Heart left ventricle (tissue), 16 donors: Measurements from ENCODE around the gene ARHGEF17. TPM values are rescaled to one million over a fixed set of nuclear protein-coding genes. Genes with fewer than 3 reads are reported as not detected.

Source experiments
- ATAC-seq, 4 donors: fragments of 200-7000 bp; cut with Tn5 transposase; one replicate each; pipeline ENCODE4 v1.9.1; 2020 to 2022; ENCODE audit warnings: moderate library complexity in 4 of 4, mild to moderate bottlenecking in 3 of 4, moderate number of reproducible peaks in 1 of 4
- DNase-seq, 5 donors: peaks; one replicate each; pipeline ENCODE4 v3.0.0-alpha.2; 2020
- H3K27ac ChIP-seq, 12 donors: fragments of 200-600 bp; sonication (generic) in 4 of 12; one replicate each; pipeline versions ENCODE4 v1.5.0 to v1.8.0; 2016 to 2022; ENCODE audit warnings: mild to moderate bottlenecking in 2 of 12
- H3K27me3 ChIP-seq, 9 donors: fragments of 200-600 bp; sonication (generic) in 2 of 9; one replicate each; pipeline versions ENCODE4 v1.5.1 to v1.8.0; 2016 to 2022; ENCODE audit warnings: mild to moderate bottlenecking in 3 of 9
- H3K36me3 ChIP-seq, 9 donors: fragments of 200-600 bp; sonication (generic) in 2 of 9; one replicate each; pipeline versions ENCODE4 v1.5.0 to v1.8.0; 2018 to 2022; ENCODE audit warnings: mild to moderate bottlenecking in 2 of 9
- H3K4me1 ChIP-seq, 12 donors: fragments of 200-600 bp; sonication (generic) in 4 of 12; one replicate each; pipeline versions ENCODE4 v1.5.0 to v1.8.0; 2016 to 2022; ENCODE audit warnings: mild to moderate bottlenecking in 3 of 12
- H3K4me3 ChIP-seq, 12 donors: fragments of 200-600 bp; sonication (generic) in 4 of 12; one replicate each; pipeline versions ENCODE4 v1.5.0 to v1.8.0; 2017 to 2022; ENCODE audit warnings: mild to moderate bottlenecking in 9 of 12, moderate library complexity in 4 of 12
- H3K9me3 ChIP-seq, 12 donors: fragments of 200-600 bp; sonication (generic) in 4 of 12; one replicate each; pipeline versions ENCODE4 v1.5.0 to v1.8.0; 2016 to 2022; ENCODE audit warnings: mild to moderate bottlenecking in 1 of 12
- CTCF ChIP-seq, 12 donors: fragments of 200-600 bp; sonication (generic) in 4 of 12; IDR thresholded peaks; one replicate each; pipeline versions ENCODE4 v1.5.0 to v1.8.0; 2018 to 2022; ENCODE audit warnings: antibody characterized with exemption in 12 of 12, mild to moderate bottlenecking in 5 of 12
- POLR2A ChIP-seq, 2 donors: fragments of 450-650 bp; IDR thresholded peaks; one replicate each; pipeline ENCODE4 v1.6.1; 2017; ENCODE audit warnings: antibody characterized with exemption in 2 of 2, mild to moderate bottlenecking in 2 of 2, moderate library complexity in 2 of 2
- WGBS, 4 donors: extraction: QIAGEN DNeasy Blood & Tissue Kit in 2 of 4; methylation state at CpG; one replicate each; pipeline versions ENCODE4 v1.1.5 to v1.1.7; 2013 to 2018; 5-methylcytosine and 5-hydroxymethylcytosine counted together
- intact Hi-C, 10 donors: fragments of 100-400 bp; cut with DNase I; formaldehyde crosslinking; loops; one replicate each; pipeline versions ENCODE4 v1.11.1 to v1.14.2; 2022
- polyA plus RNA-seq, 2 donors: library from polyadenylated mRNA; stranded (reverse); fragments of 200-250 nt; gene quantifications; one replicate each; pipeline ENCODE4 v1.2.3, GENCODE V29; 2013
- total RNA-seq, 9 donors: library from RNA; depleted of rRNA in 2 of 9; stranded (reverse); fragments of >200 nt in 2 of 9; fragmentation: NEBNext Ultra II Directional in 3 of 9; extraction: Animal tissue kit (Norgen Biotek cat#: 25700) in 3 of 9; gene quantifications; one replicate each; pipeline versions ENCODE4 v1.1.0 to v1.2.4, GENCODE V29; 2016 to 2023
- donor health status: ischemic (EF 13 %, LVEDD 7.1; RV severe dilation, severe dysfunction).
- donor health status: healthy with polysubstance abuse.
- donor health status: DM: no; HTN: yes; CAD: no.
- donor health status: DM: no; HTN: no; CAD: no.
- donor health status: ischemic (EF 25% LVEDD 6.9; RV normal size, moderate dysfunction).
- donor health status: ischemic (EF 25% LVEDD 5.7; RV mildly dilated, moderate dysfunction).
- donor health status: healthy.
- donor health status: DM: yes; HTN: yes; CAD: no.
- donor health status: ischemic (EF 35%, LVEDD 5.7; RV mildly dilated, moderate dysfunction).
- donor health status: nonischemic (EF 11% LVEDD 7.7; RV severe dilation, severe dysfunction).
- donor health status: DM: yes; HTN: yes; CAD: no.
- donor health status: PGD.
- donor health status: ischemic (EF 29% LVEDD 5.4; RV normal size, mild dysfunction).
- donor health status: nonischemic (EF 23%, LVEDD 6.1; RV moderate dilation, normal function).

Gene ARHGEF17
- total and polyA plus RNA-seq, 11 donors: 27.5 to 83.9 (median 56.5) TPM

GRCh38 chr11:73403541-73403940 is 95.5 kb downstream of the ARHGEF17 start:
- peaks cover 0 to 23% (median 15%) of the 10 kb centered on the region in 12 donors for H3K4me1 ChIP-seq
- 85 to 92% (median 89%) methylated on average over 5 of the region's 5 CpGs for WGBS, 4 donors
- H3K9me3 ChIP-seq: no peaks in the 10 kb centered on the region
- H3K27ac ChIP-seq: peak overlapping the region in 8 of 12 donors; percentile 4 to 68 (median 24)
- H3K4me3 ChIP-seq: no peak overlapping the region
- H3K36me3 ChIP-seq: peaks cover 0 to 47% (median 19%) of the 10 kb centered on the region in 9 donors
- DNase-seq (no peak), ATAC-seq (peak in 2 of 4 donors; percentile 2 to 9)
- intact Hi-C loops: loop anchor here in 7 of 10 donors (2.0 to 10.0 kb wide), 5 partner anchors 191 to 259 kb away; partner anchors contain the start of gene FAM168A (in 4 of the 7)
- TF ChIP-seq CTCF (IDR thresholded peaks at IDR 0.05): no peak
- TF ChIP-seq POLR2A (IDR thresholded peaks at IDR 0.05): no peak
- no peaks in the 10 kb centered on the region for H3K27me3 ChIP-seq

- TF ChIP-seq CTCF (IDR thresholded peaks at IDR 0.05): peak; percentile 62 to 89 (median 80)
- no peak for TF ChIP-seq POLR2A (IDR thresholded peaks at IDR 0.05)
- Histone ChIP-seq H3K27ac (peak overlapping the region in 8 of 12 donors; percentile 4 to 68 (median 24)), H3K27me3 (no peaks in the 10 kb centered on the region), H3K4me3 (no peak overlapping the region), H3K36me3 (peaks cover 0 to 50% (median 22%) of the 10 kb centered on the region in 9 donors), H3K4me1 (peaks cover 0 to 18% (median 11%) of the 10 kb centered on the region in 12 donors), H3K9me3 (no peaks in the 10 kb centered on the region)
- DNase-seq: peak; percentile 73 to 85 (median 79)
- peak; percentile 80 to 92 (median 88) for ATAC-seq
- WGBS, 4 donors: 38 to 60% (median 44%) methylated on average over 4 of the region's 4 CpGs
- intact Hi-C loops: loop anchor here (1.0 to 10.0 kb wide), 9 partner anchors 191 to 259 kb away; partner anchors contain the start of gene FAM168A (in 5 of the 10)
Observed at GRCh38 chr11:73404048-73404447, 96.0 kb downstream of the ARHGEF17 start.

GRCh38 chr11:73404506-73405145 is 96.5 kb downstream of the ARHGEF17 start:
- DNase-seq (no peak), ATAC-seq (no peak)
- TF ChIP-seq POLR2A (IDR thresholded peaks at IDR 0.05) (no peak), CTCF (IDR thresholded peaks at IDR 0.05) (no peak)
- intact Hi-C loops: loop anchor here (1.0 to 10.0 kb wide), 10 partner anchors 88 to 258 kb away; partner anchors contain the start of gene FAM168A (in 5 of the 10)
- Histone ChIP-seq H3K9me3 (no peaks in the 10 kb centered on the region), H3K4me1 (peaks cover 0 to 14% (median 7%) of the 10 kb centered on the region in 12 donors), H3K27me3 (no peaks in the 10 kb centered on the region), H3K27ac (peak overlapping the region in 2 of 12 donors; percentile 9 to 13), H3K4me3 (no peak overlapping the region), H3K36me3 (peaks cover 0 to 56% (median 28%) of the 10 kb centered on the region in 9 donors)
- WGBS, 4 donors: 88 to 93% (median 89%) methylated on average over 5 of the region's 5 CpGs

- no peaks in the 10 kb centered on the region for H3K27me3 ChIP-seq
- peaks cover 0 to 13% (median 6%) of the 10 kb centered on the region in 12 donors for H3K4me1 ChIP-seq
- TF ChIP-seq POLR2A (IDR thresholded peaks at IDR 0.05): no peak
- TF ChIP-seq CTCF (IDR thresholded peaks at IDR 0.05): no peak
- no peak overlapping the region for H3K4me3 ChIP-seq
- no peak overlapping the region for H3K27ac ChIP-seq
- WGBS, 4 donors: 93 to 96% (median 94%) methylated on average over 8 of the region's 8 CpGs
- H3K36me3 ChIP-seq: peaks cover 0 to 61% (median 28%) of the 10 kb centered on the region in 9 donors
- no peaks in the 10 kb centered on the region for H3K9me3 ChIP-seq
- intact Hi-C loops: loop anchor here in 9 of 10 donors (2.0 to 10.0 kb wide), 7 partner anchors 87 to 258 kb away; partner anchors contain the start of gene FAM168A (in 3 of the 9)
- no peak for ATAC-seq
- DNase-seq: no peak
Observed at GRCh38 chr11:73405146-73405510, 97.1 kb downstream of the ARHGEF17 start.
